D721Med (cell line): ENCODE results near the gene MARCHF11.

Experiments used
- DNase-seq: peaks from one replicate; pipeline ENCODE4 v3.0.0; 2011; ENCODE audit warnings: low spot score; ENCODE audit not compliant: insufficient read length
- FAIRE-seq: peaks from 2 replicates; lab custom pipeline; 2011; peaks lifted over from hg19 to GRCh38; lab: Jason Lieb, UNC
- TF ChIP-seq, protein P1 (sequence below): IDR thresholded peaks from 2 replicates; pipeline ENCODE4 v1.5.1; 2012; ENCODE audit warnings: mild to moderate bottlenecking, control low read depth; ENCODE audit not compliant: insufficient read depth; ENCODE audit errors: missing control alignments

Gene MARCHF11, protein sequence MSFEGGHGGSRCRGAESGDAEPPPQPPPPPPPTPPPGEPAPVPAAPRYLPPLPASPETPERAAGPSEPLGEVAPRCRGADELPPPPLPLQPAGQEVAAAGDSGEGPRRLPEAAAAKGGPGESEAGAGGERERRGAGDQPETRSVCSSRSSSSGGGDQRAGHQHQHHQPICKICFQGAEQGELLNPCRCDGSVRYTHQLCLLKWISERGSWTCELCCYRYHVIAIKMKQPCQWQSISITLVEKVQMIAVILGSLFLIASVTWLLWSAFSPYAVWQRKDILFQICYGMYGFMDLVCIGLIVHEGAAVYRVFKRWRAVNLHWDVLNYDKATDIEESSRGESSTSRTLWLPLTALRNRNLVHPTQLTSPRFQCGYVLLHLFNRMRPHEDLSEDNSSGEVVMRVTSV

DNA sequence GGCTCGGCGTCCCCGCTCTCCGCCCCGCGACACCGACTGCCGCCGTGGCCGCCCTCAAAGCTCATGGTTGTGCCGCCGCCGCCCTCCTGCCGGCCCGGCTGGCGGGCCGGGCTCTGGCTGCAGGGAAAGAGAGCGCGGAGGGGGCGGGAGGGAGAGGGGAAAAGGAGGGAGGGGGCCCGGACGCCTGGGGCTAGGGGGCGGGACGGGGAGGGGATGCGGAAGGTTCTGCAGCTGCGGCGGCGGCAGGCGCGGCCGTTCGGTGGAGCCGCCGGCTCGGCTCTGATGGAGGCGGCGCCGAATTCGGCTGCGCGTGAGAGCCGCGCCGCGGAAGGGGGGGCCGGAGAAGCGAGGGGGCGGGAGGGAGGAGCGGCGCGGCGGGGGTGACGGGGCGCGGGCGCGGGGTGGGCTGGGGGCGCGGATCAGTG, at the start of gene MARCHF11:
TSS of gene MARCHF11 (minus strand) at position 281 of the 425 bp plus-strand sequence. CDS start at position 65, 216 bp downstream.
- FAIRE-seq (no peak), DNase-seq (no peak)
- TF ChIP-seq, protein P1, sequence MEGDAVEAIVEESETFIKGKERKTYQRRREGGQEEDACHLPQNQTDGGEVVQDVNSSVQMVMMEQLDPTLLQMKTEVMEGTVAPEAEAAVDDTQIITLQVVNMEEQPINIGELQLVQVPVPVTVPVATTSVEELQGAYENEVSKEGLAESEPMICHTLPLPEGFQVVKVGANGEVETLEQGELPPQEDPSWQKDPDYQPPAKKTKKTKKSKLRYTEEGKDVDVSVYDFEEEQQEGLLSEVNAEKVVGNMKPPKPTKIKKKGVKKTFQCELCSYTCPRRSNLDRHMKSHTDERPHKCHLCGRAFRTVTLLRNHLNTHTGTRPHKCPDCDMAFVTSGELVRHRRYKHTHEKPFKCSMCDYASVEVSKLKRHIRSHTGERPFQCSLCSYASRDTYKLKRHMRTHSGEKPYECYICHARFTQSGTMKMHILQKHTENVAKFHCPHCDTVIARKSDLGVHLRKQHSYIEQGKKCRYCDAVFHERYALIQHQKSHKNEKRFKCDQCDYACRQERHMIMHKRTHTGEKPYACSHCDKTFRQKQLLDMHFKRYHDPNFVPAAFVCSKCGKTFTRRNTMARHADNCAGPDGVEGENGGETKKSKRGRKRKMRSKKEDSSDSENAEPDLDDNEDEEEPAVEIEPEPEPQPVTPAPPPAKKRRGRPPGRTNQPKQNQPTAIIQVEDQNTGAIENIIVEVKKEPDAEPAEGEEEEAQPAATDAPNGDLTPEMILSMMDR, result no peak

DNA sequence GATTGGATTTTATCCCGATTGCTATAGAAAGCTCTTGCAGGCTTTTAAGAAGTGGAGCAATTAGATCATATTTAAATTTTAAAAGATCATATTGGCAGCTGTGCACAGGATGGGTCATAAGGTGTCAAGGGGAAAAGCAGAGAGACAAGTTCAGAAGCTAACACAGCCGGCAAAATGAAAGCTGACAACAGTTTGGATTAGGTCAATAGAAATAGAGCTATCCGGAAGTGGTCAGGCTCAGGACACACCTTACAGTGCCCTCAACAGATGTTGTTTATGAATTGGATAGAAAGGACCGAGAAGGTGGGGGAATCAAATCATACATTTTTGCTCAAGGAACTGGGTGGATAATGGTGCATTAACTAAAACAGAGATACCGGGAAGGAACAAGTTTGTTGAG, 46.3 kb upstream of the MARCHF11 start:
- FAIRE-seq (no peak), DNase-seq (no peak)
- TF ChIP-seq, protein P1, result no peak

DNA sequence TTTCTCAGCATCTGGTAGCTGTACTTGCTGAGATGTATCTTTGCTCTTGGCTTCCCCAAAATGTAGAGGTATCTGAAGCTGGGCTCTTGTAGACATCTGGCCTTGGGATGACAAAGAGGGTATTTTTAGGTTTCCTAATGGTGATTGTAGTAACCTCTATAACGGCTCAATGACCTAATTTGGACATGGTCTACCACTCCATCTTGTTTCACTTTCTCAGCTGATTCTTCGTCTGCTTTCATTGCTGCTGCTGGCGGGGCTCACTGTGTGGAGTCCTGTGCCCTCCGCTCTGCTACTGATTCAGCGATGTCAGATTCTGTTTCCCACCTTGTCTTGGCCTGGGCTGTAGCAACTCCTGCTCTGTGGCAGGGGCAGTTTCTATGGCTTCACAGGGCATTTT, 12.7 kb upstream of the MARCHF11 start:
- no peak for FAIRE-seq
- TF ChIP-seq, protein P1, result no peak
- DNase-seq, result no peak

DNA sequence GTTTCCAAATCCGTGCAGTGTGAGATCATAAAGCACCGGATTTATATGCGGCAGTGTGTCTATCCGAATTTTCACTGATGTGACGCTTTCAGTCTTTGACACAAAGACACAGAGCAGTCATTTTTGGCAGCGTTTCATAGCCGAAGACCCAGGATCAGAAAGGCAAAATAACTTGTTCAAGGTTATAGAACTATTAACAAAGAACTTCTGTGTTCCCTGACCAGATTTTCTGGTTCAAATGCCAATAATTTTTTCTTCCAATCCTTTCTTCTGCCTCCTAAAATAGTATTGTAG, 1.1 kb upstream of the MARCHF11 start:
- FAIRE-seq (no peak), DNase-seq (no peak)
- TF ChIP-seq, protein P1, result no peak

DNA sequence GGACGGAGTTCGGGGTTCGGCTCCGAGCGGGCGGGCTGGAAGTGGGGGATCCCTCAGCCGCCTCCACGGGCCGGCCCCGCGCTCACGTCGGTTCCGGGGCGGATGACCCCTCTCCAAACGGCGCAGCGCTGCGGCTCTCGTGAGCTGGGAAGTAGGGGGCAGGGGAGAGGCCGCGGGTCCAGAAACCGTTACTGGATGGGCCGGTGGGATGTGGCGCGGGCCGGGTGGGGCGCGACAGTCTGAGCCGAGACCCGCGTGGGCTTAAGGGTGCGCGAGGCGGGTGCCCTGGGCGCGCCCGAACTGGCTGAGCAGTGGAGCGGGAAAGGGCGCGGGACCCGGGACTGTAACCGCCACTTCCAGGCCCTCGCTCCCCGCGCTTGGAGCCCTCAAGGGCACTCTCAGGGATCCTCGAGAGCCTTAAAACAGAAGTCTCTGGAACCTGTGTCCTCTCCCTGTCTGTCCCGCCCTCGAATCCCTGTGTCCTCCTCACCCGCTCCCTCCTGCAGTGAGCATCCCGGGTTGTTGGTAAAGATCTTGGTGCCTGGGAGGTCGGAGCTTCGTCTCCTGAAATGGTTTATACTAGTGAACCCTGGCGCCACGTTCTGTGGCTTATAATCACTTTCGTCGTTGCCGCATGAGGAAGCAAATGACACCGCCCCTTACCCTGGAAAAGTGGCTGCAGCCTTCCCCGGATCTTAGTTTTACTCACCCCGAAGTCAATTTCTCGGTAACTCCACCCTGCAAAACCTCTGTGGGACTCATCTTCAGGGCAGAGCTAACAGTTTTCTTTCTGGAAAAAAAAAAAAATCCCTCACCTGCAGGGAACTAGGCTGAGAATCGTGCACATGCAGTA, 571 bp upstream of the MARCHF11 start:
- no peak for FAIRE-seq
- TF ChIP-seq, protein P1, result no peak

DNA sequence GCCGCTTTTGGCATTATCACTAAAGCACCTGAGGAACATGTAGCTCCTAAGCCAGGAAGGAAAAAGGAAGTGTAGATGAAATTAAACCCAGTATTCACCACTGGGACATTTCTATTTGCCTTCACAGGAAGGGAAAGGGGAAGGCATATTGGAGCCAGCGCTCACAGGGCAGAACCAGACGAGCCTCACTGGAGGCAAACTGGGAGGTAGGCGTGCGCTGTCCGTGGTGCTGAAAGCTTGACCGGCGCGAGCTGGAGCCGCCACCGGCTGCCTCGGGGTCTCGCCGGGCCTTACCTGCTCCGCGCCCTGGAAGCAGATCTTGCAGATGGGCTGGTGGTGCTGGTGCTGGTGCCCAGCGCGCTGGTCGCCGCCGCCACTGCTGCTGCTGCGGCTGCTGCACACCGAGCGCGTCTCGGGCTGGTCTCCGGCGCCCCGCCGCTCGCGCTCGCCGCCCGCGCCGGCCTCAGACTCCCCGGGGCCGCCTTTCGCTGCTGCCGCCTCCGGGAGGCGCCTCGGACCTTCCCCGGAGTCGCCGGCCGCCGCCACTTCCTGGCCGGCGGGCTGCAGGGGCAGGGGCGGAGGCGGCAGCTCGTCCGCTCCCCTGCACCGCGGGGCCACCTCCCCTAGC, 732 bp downstream of the MARCHF11 start:
- FAIRE-seq (no peak), DNase-seq (no peak)

More for the DNA sequence above, 571 bp upstream of the MARCHF11 start:
- DNase-seq, result no peak

More for the DNA sequence above, 732 bp downstream of the MARCHF11 start:
- TF ChIP-seq, protein P1, result no peak
